Stimulated activated CD8-positive, alpha-beta memory T cell treated with anti-CD3 and anti-CD28 coated beads, Interleukin-12 subunit alpha, Interleukin-12 subunit beta, amount 100 ng/mL, for 24 hours (primary cell): ENCODE measurements around the gene HAUS1.
"Not testable (repeated sequence)": the region's sequence is repeated elsewhere in the genome, so short reads cannot be mapped to it uniquely, and the experiment has no call there.

Experiments used
- DNase-seq: peaks from one replicate; pipeline ENCODE4 v3.0.0-alpha.2; 2020; ENCODE audit errors: extremely low read depth

Gene HAUS1

DNA sequence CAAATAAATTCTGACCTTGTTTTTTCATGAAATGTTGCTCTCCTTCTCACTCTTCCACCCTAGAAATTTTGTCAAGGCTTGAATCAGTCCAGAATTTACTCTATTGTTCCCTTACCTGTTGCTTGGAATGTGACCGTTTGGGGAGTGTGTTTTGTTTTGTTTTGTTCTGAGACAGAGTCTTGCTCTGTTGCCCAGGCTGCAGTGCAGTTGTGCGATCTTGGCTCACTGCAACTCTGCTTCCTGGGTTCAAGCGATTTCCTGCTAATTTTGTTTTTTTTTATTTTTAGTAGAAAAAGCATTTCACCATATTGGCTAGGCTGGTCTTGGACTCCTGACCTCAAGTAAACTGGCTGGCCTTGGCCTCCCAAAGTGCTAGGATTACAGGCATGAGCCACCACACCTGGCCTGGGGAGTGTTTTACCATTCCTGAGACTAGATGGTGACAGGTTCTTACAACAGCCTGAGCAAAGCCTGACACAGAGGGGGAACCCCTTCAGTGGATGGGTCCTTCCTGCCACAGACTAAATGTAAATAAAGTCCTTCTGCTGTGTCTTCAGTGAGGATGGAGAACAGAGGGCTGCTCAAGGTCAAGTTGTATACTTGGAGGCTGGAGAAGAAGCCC, 52.0 kb downstream of the HAUS1 start:
- no peak for DNase-seq

DNA sequence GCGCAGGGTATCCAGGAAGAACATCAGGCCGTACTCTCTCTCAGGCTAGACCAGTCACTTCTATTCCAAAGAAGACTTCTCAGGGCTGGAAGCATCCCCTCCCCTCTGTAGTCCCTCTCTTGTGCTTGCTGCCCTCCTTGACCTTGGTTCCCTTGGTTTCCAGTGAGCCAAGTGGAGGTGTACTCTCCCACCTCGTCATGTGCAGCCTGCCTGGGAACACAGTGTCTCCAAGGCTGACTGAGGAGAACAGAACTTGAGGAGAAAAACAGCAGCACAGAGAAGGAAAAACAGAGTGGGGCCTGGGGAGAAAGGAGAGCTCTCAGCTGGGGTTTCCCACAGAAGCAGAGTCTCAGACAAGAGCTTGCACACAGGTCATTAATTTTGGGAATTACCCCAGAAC, 52.7 kb downstream of the HAUS1 start:
- no peak for DNase-seq

DNA sequence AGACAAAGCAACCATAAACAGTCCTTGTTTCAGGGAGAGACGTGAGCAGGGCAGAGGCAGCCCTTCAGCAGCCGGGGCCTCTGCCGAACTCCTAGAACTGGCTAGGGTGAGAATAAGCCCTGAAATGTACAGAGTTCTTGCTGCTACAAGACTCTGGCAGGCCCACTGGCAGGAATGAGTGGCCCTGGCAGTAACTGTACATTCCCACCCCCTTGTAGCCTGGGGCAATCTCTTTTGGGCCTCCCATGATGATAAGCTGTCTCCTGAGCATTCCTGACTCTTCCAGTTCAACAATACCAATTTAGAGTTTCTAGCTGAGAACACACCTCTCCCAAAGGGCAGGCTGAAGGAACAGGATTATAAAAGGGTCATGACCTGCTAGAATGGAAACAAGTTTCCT, 54.3 kb downstream of the HAUS1 start:
- no peak for DNase-seq

DNA sequence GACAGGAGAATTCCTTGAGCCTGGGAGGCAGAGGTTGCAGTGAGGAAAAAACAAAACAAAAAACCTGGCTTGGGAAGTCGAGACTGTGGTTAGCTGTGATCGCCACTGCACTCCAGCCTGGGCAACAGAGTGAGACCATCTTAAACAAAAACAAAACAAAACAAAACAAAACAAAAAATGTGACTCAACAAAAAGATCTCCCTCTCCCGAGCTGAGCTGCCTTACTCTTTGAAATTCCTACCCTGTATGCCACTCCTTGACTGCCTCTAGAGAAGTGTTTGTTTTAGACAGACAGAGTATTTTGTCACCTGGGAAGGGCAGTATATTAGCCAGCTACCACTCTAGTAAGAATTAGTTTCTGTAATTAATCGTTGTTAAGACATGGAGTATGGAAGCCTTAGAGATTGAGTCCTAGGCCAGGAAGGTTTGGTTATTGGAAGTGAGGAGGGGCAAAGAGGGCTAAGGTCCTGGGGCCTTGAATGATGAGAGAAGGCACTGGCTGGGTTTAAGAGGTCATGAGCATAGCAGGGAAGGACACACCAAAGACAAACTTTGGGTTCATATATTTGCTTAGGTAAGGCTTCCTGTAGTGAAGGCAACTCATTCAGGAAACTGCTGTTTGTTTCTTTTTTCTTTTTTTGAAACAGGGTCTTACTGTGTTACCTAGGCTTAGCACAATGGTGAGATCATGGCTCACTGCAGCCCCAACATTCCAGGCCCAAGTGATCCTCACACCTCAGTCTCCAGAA, 56.0 kb downstream of the HAUS1 start:
- no peak for DNase-seq

DNA sequence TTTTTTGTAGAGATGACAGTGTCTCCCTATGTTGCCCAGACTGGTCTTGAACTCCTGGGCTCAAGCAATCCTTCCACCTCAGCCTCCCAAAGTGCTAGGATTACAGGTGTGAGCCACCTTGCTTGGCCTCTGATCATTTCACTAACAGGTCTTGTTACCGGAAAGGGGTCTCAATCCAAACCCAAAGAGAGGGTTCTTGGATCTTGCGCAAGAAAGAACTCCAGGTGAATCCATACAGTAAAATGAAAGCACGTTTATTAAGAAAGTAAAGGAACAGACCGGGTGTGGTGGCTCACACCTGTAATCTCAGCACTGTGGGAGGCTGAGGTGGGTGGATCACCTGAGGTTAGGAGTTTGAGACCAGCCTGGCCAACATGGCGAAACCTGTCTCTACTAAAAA, 56.7 kb downstream of the HAUS1 start:
- not testable (repeated sequence) for DNase-seq

DNA sequence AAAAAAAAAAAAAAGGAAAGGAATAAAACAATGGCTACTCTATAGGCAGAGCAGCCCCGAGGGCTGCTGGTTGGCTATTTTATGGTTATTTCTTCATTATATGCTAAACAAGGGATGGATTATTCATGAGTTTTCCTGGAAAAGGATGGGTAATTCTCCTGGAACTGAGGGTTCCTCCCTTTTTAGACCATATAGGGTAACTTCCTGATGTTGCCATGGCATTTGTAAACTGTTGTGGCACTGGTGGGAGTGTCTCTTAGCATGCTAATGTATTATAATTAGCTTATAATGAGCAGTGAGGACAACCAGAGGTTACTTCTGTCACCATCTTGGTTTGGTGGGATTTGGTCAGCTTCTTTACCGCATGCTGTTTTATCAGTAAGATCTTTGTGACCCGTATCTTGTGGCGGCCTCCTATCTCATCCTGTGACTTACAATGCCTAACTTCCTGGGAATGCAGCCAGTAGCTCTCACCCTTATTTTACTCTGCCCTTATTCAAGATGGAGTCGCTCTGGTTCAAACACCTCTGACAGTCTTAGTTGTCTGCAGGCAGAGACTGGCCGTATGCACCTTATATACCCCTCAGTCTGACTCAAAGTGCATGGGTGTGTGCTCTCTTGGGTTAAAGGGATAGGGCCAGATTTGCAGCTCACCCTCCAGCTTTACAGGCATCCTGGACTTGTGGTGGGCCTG, 57.7 kb downstream of the HAUS1 start:
- DNase-seq, result no peak

DNA sequence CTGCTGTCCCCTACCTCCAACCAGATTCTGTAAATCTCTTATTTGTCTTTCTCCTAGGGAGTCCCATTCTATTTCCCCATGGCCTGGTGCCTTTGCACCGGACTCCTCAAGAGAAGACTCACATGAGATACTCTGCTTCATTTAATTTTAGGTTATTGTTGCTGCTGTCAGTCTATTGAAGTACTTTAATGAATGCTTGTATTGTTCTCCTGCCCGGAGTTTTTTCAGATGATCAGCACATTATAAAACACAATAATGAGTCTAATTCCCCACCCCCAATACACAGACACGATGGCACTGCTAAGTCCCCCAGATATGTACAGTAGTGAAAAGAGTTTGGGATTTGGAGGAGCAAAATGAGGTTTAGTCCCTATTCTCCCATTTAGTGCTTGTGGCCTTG, 58.9 kb downstream of the HAUS1 start:
- no peak for DNase-seq

DNA sequence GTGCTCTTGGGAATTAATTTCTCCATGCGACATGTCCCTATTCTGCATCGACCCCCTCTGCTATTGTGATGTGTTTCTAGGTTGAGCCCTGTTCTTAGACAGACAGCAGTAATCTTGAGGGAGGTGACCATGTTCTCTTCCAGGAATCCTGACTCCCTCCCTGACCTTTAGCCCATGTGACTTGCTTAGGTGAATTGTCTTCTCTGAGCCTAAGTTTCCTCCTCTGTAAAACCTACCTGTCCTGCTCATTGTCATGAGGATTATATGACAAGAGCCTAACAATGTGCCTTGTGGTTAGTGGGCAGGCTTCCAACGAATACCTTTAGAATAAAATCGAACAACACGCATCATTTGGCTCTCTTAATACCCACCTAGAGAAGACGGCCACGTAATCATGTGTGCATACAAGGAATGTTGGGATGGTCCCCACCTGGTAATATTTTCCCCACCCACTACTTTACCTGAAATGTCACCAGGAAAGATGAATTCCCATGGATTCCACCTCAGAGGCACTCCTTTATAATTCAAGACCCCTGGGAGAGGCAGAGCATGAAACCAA, 59.8 kb downstream of the HAUS1 start:
- no peak for DNase-seq

DNA sequence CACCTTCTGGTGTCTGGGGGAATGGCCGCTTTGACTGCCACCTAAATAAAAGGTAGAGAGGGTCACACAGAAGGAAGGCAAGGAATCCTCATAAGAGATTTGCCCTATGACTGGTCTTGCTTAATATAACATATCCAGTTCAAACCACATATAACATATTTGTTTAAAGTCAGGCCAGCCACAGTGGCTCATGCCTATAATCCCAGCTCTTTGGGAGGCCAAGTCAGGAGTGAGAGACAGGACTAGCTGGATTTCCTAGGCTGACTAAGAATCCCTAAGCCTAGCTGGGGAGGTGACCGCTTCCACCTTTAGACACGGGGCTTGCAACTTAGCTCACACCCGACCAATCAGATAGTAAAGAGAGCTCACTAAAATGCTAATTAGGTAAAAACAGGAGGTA, 60.3 kb downstream of the HAUS1 start:
- not testable (repeated sequence) for DNase-seq

DNA sequence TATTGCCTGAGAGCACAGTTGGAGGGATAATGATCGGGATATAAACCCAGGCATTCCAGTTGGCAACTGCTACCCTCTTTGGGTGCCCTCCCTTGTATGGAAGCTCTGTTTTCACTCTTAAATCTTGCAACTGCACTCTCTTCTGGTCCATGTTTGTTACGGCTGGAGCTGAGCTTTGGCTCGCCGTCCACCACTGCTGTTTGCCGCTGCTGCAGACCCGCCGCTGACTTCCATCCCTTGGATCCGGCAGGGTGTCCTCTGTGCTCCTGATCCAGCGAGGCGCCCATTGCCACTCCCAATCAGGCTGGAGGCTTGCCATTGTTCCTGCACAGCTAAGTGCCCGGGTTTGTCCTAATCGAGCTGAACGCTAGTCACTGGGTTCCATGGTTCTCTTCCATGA, 60.7 kb downstream of the HAUS1 start:
- DNase-seq, result no peak

DNA sequence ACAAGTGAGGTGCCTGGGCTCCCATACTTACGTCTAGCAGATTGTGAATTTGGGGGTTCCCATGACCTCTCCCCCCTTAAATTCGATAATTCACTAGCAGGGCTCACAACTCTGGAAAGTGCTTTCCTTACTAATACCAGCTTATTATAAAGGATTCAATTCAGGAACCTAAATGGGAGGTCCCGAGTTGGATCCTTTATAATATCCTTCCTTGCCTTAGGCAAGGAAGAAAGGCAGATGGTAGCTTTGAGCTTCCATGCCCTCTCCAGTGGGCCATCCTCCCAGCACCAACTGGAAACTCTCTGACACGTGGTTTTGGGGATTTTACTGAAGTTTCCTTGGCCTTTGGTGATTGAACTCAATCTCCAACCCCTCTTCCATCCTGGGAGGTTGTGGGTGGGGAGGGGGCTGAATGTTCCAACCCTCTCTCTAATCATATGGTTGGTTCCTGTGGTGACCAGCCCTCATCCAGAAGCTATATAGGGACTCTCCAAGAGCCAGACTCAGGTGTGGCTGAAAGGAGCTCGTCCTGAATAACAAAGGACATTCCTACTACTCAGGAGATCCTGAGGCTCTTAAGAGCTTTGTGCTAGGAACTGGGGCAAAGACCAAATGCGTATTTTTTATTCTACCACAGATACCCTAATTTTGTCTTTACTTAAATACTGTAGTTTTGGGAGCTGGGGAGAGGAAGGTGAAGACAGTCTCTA, 62.2 kb downstream of the HAUS1 start:
- DNase-seq, result no peak

DNA sequence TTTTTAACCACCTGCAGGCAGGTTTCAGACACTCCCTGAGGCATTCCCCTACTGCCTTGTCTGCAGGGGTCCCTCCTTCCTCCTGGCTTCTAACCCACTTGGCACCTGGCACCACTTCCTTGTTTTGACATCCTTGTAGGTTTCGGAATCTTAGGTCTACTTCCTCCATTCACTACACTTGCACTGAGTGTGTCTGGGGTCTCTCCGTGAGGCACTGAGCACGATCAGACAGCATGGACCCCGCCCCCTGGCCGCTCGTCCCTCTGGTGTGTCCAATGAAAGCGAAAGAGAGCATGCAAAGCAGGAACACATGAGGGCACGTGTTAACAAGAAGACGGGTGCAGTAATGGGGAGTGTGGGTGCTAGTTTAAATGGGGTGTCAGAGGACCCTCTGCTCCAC, 63.8 kb downstream of the HAUS1 start:
- no peak for DNase-seq

DNA sequence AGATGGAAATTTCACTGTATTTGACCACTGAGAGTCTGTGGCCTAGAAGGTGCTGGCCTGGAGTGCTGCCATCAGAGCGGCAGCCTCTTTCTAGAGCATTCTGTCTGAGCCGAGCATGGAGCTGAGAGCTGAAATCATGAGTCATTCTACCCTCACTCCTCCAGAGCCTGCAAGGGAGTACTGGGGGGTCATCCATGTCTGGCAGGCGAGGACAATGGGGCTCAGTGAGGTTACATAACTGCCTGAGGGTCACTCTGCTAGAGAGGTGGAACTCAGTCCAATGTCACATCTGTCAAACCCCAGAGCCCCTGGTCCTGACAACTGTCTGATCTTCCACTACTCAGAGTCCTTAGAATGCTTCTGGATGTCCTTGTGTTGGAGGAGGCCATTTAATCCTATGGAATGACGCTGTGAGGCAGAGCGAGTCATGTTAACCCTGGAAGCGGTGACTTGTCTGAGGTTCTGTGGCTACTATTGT, 65.3 kb downstream of the HAUS1 start:
- no peak for DNase-seq

DNA sequence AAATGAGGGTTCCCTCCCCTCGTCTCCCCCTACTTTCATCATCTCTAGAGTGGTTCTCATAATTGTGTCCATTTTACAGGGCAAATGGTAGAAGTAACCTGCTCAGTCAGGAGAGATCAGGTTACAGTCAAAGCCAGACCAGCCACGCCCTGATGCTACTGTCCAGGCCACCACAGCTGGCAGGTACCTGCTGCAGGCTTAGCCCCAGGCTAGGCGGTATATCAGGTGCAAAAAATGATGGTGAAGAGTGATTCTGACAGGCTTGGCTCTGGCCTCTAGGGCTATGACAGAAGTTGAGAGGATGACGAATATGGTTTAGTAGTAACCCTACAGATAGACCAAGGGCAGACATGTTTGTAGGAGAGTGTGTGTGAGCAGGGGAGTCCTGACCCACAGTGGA, 67.1 kb downstream of the HAUS1 start:
- no peak for DNase-seq

DNA sequence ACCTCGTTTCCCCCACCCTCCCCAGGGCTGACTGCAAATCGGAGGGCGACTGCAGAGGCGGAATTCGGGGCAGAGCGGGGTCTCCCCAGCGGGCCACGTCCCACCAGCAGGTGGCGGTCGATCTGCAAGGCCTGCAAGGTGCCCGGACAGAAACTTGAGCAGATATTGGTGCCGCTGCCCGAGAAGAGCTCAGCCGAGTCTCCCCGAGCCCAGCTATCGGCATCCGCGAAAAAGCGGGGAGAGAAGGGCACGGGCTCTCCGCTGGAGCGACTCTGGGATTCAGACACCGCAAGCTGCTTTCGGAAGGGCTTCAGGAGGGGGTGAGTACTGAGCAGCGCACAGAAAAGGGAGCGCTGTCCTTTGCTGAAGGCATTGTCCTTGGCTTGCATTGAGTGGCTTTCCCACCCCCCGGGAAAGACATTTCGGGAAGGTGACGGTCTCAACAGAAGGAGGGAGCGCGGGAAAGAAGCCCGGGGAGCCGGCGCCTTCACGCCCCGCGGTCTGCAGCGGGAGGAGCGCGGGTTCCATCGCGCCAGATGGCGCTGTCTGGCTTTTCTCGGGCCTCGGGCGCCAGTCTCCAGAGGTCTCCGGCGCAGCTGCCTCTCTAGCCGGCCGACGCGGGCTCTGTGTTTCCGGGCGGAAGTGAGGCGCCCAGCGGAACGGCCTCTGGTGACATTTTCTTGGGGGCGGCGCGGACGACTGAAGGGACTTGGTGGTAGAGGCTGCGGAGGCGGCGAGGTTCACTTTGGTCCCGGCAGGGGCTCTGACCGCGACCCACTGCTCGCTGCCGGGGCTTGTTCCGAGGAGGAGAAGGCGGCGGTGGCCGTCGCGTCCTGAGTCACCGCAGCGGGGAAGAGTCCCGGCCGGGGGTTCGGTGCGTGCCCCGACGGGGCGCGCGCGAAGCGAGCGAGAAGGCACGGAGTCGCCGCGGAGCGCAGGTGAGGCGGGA, 69.5 kb downstream of the HAUS1 start:
- DNase-seq, result peak; percentile 80

DNA sequence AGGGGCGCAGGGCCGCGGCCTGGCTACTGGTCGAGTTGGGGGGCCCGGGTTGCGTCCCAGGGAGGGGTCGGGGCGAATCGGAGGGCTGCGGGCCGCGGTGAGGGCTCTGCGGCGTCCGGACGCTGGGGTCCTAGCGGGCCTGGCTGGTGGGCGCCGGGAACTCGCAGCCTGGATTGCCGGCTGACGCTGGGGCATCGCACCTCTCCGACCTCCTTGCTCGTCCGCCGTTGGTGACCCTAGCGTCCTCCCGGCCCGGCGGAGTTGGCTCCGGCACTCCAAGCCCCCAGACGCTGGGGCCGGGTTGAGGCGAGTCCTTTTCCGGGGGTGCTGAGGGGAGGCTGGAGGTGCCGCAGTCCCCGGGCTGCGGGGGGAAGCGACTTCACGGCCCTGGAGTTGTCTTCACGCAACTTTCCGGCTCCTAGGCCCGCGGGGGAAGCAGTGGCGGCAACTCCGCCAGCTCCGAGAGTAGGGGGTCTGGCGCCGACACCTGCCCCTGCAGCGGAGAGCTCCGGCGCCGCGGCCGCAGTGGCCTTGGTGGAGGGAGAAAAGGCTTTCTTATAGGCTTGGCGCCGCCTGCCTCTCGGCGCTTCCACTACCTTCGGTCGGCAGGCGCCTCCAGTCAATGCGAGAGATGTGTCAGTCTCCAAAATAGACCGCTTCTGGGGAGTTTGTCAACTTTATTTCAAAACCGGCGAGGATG, 70.3 kb downstream of the HAUS1 start:
- DNase-seq, result no peak

DNA sequence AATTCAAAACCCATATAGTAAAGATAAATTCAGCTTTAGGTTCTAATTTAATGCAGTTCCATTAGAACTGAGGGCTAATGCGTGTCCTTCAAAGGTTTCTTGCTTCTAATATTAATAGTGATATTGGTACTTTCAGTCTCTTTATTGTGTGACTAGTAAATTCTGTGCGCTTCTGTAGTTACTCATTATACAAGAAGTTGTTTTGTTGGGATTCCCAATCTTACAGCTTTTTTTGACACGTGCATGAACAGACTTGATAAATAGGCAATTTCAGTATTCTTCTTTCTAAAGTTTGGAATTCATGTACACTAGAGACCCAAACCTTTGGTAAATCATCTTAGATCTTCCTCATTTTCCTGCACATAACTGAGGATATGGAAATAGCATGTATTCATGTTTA, 71.8 kb downstream of the HAUS1 start:
- DNase-seq, result no peak
